ENCODE measurements around the gene RHOD.

The RHOD gene

DNA sequence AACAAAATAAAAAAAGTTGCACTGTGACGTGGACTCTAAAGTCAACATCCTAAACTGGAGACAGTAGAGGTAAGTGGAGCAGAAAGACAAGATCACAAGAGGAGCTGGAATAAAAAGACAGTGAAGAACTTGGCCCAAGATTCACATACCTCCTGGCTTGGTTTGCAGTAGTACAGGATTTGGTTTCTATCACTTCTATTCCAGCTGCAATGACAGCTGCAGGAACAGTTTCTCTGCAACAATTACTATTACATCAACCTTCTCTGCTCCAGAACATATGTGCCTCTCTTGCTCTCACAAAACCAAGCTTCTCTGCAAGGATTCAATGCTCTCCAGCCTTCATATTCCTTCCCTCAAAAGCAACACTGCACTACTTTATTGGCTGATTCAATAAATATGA, 54.6 kb downstream of the RHOD start:
- Histone ChIP-seq H3K27me3 (replicated peaks; ENCODE audit: insufficient read depth, low read length) (no peaks in the 10 kb centered on the region), H3K9me2 (replicated peaks; ENCODE audit: insufficient read depth, low read length) (no peaks in the 10 kb centered on the region), H3K36me3 (replicated peaks; ENCODE audit: insufficient read depth, low read length) (no peaks in the 10 kb centered on the region), H4K20me1 (ENCODE audit: insufficient read depth, low read length) (no peaks in the 10 kb centered on the region), H3K4me3 (ENCODE audit: low read length) (no peak overlapping the region), H3K4me1 (ENCODE audit: low read length) (peaks cover 30% of the 10 kb centered on the region), H3K4me2 (ENCODE audit: low read depth, low read length) (peak overlapping the region; percentile 0; the same call in 1 of the 2 replicates), H3K9me3 (replicated peaks; ENCODE audit: insufficient read depth, low read length) (no peaks in the 10 kb centered on the region), H3K27ac (ENCODE audit: low read length) (peak overlapping the region; percentile 28; the same call in 1 of the 2 replicates), H2AFZ (ENCODE audit: low read length) (no peak overlapping the region), H3F3A (ENCODE audit: insufficient read depth, low read length) (peaks cover 32% of the 10 kb centered on the region), H3K79me2 (ENCODE audit: low read length) (no peaks in the 10 kb centered on the region), H3K9ac (ENCODE audit: low read length) (no peak overlapping the region)
- TF ChIP-seq EZH2 (optimal IDR thresholded peaks at IDR 0.05; ENCODE audit: low read depth, low read length) (no peak), EZH2phosphoT487 (IDR thresholded peaks at IDR 0.05; ENCODE audit: low read length) (no peak)
- TF ChIP-seq, protein P1, sequence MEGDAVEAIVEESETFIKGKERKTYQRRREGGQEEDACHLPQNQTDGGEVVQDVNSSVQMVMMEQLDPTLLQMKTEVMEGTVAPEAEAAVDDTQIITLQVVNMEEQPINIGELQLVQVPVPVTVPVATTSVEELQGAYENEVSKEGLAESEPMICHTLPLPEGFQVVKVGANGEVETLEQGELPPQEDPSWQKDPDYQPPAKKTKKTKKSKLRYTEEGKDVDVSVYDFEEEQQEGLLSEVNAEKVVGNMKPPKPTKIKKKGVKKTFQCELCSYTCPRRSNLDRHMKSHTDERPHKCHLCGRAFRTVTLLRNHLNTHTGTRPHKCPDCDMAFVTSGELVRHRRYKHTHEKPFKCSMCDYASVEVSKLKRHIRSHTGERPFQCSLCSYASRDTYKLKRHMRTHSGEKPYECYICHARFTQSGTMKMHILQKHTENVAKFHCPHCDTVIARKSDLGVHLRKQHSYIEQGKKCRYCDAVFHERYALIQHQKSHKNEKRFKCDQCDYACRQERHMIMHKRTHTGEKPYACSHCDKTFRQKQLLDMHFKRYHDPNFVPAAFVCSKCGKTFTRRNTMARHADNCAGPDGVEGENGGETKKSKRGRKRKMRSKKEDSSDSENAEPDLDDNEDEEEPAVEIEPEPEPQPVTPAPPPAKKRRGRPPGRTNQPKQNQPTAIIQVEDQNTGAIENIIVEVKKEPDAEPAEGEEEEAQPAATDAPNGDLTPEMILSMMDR (IDR thresholded peaks at IDR 0.05; ENCODE audit: low read length), result no peak
- DNase-seq, result no peak

DNA sequence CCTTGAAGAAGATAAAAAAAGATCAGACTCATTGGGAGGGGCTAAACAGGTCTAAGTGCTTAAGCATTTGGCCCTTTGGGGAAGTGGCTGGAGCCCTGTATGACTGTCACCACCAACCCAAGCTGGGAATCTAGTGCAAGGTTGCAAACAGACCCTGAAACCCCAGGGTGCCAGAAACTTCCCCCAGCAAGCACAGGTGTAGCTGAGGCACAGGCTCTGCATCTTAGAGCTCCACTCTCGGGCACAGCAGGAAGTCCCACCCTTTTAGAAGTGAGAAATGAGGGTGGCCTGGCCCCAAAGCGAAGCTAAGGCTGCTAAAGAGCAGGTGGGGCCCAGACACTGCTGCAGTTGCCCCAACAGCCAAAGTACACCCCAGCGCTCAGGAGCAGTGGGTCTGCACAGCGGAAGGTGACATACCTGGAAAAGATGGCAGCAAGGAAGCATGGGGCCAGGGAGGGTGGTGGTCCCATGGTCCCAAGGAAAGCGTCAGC, 56.6 kb downstream of the RHOD start:
- Histone ChIP-seq H2AFZ (ENCODE audit: low read length) (peak overlapping the region; percentile 40), H3K4me3 (ENCODE audit: low read length) (no peak overlapping the region), H3K27ac (ENCODE audit: low read length) (peak overlapping the region; percentile 81), H3K9ac (ENCODE audit: low read length) (peak overlapping the region; percentile 28; the same call in 1 of the 2 replicates), H3K9me3 (replicated peaks; ENCODE audit: insufficient read depth, low read length) (no peaks in the 10 kb centered on the region), H3K27me3 (replicated peaks; ENCODE audit: insufficient read depth, low read length) (no peaks in the 10 kb centered on the region), H3K36me3 (replicated peaks; ENCODE audit: insufficient read depth, low read length) (no peaks in the 10 kb centered on the region), H3F3A (ENCODE audit: insufficient read depth, low read length) (peaks cover 38% of the 10 kb centered on the region), H3K4me1 (ENCODE audit: low read length) (peaks cover 22% of the 10 kb centered on the region), H3K9me2 (replicated peaks; ENCODE audit: insufficient read depth, low read length) (no peaks in the 10 kb centered on the region), H3K4me2 (ENCODE audit: low read depth, low read length) (peak overlapping the region; percentile 53), H3K79me2 (ENCODE audit: low read length) (no peaks in the 10 kb centered on the region), H4K20me1 (ENCODE audit: insufficient read depth, low read length) (no peaks in the 10 kb centered on the region)
- peak; percentile 95 for DNase-seq
- TF ChIP-seq EZH2phosphoT487 (IDR thresholded peaks at IDR 0.05; ENCODE audit: low read length) (no peak), EZH2 (optimal IDR thresholded peaks at IDR 0.05; ENCODE audit: low read depth, low read length) (no peak)
- TF ChIP-seq, protein P1 (IDR thresholded peaks at IDR 0.05; ENCODE audit: low read length), result no peak

DNA sequence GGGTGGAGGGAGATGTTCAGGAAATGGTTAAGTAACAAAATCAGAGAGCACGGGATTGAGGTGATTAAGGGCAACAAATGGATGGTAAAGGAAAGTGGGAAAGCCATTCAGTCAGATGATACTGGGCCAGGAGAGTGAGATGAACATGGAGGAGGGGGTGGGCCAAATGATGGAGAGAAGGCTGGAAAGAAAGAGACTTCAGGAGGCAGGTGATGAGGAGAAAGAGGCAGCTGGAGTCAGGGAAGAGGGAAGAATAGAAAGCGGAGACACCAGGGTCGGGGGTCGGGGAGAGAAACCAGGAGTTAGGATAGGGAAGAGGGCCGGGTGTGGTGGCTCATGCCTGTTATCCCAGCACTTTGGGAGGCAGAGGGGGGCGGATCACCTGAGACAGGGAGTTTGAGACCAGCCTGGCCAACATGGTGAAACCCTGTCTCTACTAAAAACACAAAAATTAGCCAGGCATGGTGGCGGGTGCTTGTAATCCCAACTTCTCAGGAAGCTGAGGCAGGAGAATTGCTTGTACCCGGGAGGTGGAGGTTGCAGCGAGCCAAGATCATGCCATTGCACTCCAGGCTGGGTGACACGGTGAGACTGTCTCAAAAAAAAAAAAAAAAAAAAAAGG, 57.7 kb downstream of the RHOD start:
- no peak for DNase-seq
- Histone ChIP-seq H3K9ac (ENCODE audit: low read length) (no peak overlapping the region), H3F3A (ENCODE audit: insufficient read depth, low read length) (peaks cover 38% of the 10 kb centered on the region), H3K4me2 (ENCODE audit: low read depth, low read length) (no peak overlapping the region), H3K4me1 (ENCODE audit: low read length) (peaks cover 22% of the 10 kb centered on the region), H3K27ac (ENCODE audit: low read length) (no peak overlapping the region), H3K9me2 (replicated peaks; ENCODE audit: insufficient read depth, low read length) (no peaks in the 10 kb centered on the region), H2AFZ (ENCODE audit: low read length) (no peak overlapping the region), H3K9me3 (replicated peaks; ENCODE audit: insufficient read depth, low read length) (no peaks in the 10 kb centered on the region), H3K4me3 (ENCODE audit: low read length) (no peak overlapping the region), H3K79me2 (ENCODE audit: low read length) (peaks cover 2% of the 10 kb centered on the region; the same call in 1 of the 2 replicates), H3K36me3 (replicated peaks; ENCODE audit: insufficient read depth, low read length) (no peaks in the 10 kb centered on the region), H4K20me1 (ENCODE audit: insufficient read depth, low read length) (no peaks in the 10 kb centered on the region), H3K27me3 (replicated peaks; ENCODE audit: insufficient read depth, low read length) (no peaks in the 10 kb centered on the region)
- TF ChIP-seq EZH2phosphoT487 (IDR thresholded peaks at IDR 0.05; ENCODE audit: low read length) (no peak), EZH2 (optimal IDR thresholded peaks at IDR 0.05; ENCODE audit: low read depth, low read length) (no peak)

DNA sequence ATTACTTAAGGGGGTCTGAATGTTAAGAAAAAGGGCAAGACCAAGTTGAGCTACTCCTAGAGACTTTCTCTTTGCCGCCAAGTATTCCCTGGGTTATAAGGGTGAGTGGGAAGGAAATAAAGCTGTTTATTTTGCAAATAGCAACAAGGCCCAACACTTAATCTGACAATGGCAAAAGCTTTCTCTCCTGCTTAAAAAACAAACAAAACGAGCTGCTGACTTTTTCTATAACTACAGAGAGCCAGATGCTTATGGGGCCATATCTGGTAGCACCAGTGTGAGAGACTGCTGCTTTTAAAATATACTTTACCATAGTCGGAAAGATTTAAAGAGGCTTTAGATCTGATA, 60.1 kb downstream of the RHOD start:
- H3K4me3 ChIP-seq (ENCODE audit: low read length), result no peak overlapping the region
- 0 out of 2 replicates have a peak, but pooled peaks cover 4% of the 10 kb centered on the region for H4K20me1 ChIP-seq (ENCODE audit: insufficient read depth, low read length)
- H3K9me3 ChIP-seq (replicated peaks; ENCODE audit: insufficient read depth, low read length), result no peaks in the 10 kb centered on the region
- H3K9me2 ChIP-seq (replicated peaks; ENCODE audit: insufficient read depth, low read length), result no peaks in the 10 kb centered on the region
- no peak overlapping the region for H3K4me2 ChIP-seq (ENCODE audit: low read depth, low read length)
- no peak for DNase-seq
- H3K4me1 ChIP-seq (ENCODE audit: low read length), result peaks cover 12% of the 10 kb centered on the region
- no peak overlapping the region for H2AFZ ChIP-seq (ENCODE audit: low read length)
- TF ChIP-seq EZH2 (optimal IDR thresholded peaks at IDR 0.05; ENCODE audit: low read depth, low read length), result no peak
- no peaks in the 10 kb centered on the region for H3K27me3 ChIP-seq (replicated peaks; ENCODE audit: insufficient read depth, low read length)
- no peaks in the 10 kb centered on the region for H3K36me3 ChIP-seq (replicated peaks; ENCODE audit: insufficient read depth, low read length)
- peaks cover 49% of the 10 kb centered on the region for H3F3A ChIP-seq (ENCODE audit: insufficient read depth, low read length)
- no peak overlapping the region for H3K9ac ChIP-seq (ENCODE audit: low read length)
- no peak overlapping the region for H3K27ac ChIP-seq (ENCODE audit: low read length)
- H3K79me2 ChIP-seq (ENCODE audit: low read length), result peaks cover 24% of the 10 kb centered on the region
